GM15510 (cell line): ENCODE data around the gene RASD1.

ENCODE experiments used
- POLR2A ChIP-seq: IDR thresholded peaks from 3 replicates; pipeline ENCODE4 v1.6.1; 2011; ENCODE audit warnings: borderline replicate concordance; ENCODE audit not compliant: insufficient read length; ENCODE audit errors: extremely low read depth

Gene RASD1

GRCh38 chr17:17508019-17508535 is 11.9 kb upstream of the RASD1 start:
- TF ChIP-seq POLR2A = no peak

DNA sequence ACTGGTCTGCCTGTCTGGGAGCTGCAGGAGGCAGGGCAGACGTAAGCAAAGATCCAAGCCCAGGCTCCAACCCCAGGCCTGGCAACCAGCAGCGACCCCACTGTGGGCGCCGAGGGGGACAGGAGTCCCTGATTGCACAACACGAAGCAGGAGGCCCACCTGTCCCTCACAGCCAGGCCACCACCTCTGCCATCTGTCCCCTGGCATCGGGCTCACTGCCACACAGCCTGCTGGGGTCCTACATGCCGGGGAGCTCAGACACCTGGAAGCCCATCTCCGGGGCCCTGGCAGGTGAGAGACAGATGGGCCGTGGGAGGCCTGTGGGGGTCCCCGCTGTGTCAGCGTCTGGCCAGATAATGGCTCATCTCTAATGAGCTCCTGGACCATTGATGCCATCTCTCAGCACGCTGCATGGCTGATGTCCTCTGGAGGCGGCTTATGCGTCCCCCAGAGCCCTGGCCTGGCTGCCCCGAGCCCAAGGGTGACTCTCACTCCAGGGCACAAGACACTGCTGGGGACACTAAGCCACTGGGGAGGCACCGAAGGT is 11.3 kb upstream of the RASD1 start:
- no peak for TF ChIP-seq POLR2A

- TF ChIP-seq POLR2A = no peak
These were observed 10.8 kb upstream of the RASD1 start for GRCh38 chr17:17506893-17507464.

DNA sequence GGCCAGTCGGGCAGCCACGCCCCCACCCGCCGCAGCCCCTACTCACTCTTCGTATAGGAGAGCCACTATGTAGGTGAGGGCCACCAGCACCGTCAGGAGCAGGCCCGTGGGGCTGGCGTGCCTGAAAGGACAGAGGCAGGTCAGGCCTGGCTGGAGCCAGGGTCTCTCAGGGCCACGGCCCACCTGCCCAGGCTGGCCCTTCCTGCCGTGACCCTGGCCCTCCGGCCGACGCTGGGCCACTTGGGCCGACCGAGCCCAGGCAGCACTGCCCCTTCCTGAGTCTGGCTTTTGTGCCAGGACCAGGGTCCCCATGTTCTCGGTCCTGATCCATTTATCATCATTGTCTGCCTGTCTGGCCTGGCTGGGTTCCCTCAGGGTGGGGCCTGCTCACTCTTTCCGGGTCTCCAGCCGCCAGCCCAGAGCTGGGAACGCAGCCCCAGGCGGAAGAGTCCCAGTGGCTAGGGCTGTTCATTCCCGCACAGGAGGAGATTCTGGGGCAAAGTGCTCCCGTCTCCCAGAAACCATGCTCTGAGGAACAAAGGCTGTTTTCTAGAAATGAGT is 10.1 kb upstream of the RASD1 start:
- no peak for TF ChIP-seq POLR2A

- TF ChIP-seq POLR2A = no peak
These were observed 9.5 kb upstream of the RASD1 start for GRCh38 chr17:17505610-17506171.

DNA sequence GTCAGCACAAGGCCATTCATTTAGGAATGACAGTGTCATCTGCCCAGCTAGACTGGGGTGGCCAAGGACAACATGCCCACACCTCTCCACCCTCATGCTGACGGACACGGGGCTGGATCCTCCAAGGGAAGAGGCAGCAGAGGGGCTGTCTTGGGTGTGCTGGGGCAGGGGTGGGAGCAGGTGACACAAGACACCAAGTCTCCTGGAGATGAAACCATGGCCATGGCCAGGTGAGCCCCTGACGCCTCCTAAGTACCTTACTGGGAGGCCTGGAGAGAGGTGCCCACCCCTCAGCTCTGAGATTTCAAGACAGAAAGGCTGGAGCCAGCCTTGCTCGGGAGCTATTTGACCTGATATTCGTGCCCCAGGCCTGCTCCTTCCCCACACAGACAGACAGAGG is 9.0 kb upstream of the RASD1 start:
- no peak for TF ChIP-seq POLR2A

DNA sequence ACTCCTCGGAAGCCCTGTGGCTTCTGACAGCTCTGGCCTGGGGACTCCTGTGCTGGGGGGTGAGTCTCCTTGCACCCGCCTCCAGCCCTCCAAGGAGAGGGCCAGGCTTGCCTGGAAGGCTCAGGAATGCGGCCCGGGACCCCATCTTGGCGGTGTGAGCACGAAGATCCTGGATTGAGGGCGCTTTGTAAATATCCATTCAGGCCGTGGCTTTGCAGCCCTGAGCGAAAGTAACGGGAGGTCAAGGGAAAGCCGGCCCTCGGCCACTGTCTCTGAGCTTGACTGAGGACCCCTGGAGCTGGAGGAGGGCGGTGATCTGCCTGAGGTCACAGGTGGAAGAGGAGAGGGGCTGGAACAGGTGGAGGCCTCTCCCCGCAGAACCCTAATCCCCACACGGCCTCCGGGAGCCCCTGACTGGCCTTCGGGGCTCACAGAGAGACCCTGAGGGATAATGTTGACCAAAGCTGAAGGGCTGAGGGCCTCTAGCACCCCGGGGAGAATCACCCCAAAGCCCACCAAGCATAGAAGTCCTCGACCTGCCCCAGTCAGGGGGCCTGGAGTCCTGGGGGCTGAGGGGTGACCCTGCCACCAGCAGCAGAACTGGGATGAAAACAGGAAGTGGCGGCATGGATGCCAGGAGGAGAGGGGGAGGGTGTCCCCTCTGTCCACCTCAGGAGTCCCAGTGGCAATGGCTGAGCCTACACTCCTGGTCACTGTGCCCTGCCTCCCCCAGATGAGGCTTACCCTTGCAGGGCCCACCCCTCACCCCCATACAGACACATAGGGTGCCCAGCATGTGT is 8.3 kb upstream of the RASD1 start:
- TF ChIP-seq POLR2A = no peak

GRCh38 chr17:17503566-17504130 is 7.5 kb upstream of the RASD1 start:
- TF ChIP-seq POLR2A = no peak

- TF ChIP-seq POLR2A = no peak
These were observed 6.8 kb upstream of the RASD1 start for GRCh38 chr17:17502741-17503565.

- no peak for TF ChIP-seq POLR2A
These were observed 4.9 kb upstream of the RASD1 start for GRCh38 chr17:17500999-17501605.

DNA sequence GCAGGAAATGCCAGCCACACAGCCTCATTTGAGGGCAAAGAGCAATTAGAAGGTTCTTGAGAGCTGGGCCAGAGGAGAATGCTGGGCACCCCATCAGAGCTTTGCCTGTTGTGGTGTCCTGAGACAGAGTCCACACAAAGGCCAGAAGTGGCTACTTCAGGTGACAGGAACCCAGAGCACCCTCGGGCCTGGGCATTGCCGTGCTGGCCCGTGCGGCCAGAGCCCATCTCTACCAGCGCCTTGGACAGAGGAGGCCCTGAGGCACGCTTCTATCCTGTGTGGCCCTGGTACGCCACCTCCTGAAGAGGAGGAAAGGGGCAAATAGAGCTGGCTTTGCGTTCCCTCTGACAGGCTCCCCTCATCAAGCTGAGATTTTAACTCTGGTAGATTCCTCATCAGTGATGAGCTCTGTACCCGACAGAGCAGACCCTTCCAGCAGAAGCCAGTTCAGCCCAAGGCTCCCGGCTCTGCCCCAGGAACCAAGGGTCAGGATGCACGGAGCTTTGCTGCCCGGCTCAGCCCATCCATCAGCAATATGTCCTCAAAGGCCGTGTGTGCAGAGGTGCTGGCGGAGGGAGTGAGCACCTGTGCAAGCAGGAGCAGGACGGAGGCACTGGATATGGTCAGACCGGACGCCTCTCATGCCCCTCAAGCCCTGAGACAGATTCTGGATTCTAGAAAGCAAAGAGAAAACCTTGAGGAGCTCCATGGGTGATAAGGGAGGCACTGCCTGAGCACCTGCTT is 3.4 kb upstream of the RASD1 start:
- TF ChIP-seq POLR2A = no peak

- TF ChIP-seq POLR2A = no peak
These were observed 2.6 kb upstream of the RASD1 start for GRCh38 chr17:17498606-17499301.

GRCh38 chr17:17497845-17498520 is 1.8 kb upstream of the RASD1 start:
- no peak for TF ChIP-seq POLR2A
